ENCODE results near the gene KNCN. TPM values are rescaled to one million over a fixed set of nuclear protein-coding genes. Genes with fewer than 3 reads are reported as not detected.

The KNCN gene
- total RNA-seq, 1 donor, result not detected

DNA sequence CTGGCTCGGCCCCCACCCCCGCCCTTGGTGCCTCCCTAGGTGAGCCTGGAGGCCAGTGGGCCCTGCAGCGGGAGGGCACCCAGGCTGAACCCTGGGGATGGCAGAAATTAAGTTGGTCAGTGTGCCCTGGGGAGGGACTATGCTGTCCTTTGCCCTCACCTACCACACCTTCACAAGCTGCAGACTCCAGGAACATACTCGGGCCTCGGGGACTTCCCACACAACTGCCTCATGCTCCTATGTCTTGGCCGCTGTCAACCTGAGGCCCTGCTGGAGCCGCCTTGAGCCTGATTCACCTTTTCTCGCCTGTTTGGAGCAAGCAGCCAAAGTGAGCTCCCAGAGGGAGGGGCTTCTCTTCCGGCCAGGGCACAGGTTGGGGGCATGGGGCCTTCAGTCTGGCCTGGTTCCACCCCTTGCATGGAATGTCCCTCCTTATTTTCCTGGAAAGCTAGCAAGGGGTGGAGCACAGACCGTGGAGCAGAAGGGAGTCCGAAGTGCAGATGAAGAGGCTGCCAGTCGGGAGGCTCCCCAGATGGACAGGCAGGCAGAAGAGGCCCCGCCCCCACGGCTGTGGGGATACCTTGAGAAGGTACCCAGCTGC is 24.7 kb downstream of the KNCN start:
- TF ChIP-seq, protein P1, sequence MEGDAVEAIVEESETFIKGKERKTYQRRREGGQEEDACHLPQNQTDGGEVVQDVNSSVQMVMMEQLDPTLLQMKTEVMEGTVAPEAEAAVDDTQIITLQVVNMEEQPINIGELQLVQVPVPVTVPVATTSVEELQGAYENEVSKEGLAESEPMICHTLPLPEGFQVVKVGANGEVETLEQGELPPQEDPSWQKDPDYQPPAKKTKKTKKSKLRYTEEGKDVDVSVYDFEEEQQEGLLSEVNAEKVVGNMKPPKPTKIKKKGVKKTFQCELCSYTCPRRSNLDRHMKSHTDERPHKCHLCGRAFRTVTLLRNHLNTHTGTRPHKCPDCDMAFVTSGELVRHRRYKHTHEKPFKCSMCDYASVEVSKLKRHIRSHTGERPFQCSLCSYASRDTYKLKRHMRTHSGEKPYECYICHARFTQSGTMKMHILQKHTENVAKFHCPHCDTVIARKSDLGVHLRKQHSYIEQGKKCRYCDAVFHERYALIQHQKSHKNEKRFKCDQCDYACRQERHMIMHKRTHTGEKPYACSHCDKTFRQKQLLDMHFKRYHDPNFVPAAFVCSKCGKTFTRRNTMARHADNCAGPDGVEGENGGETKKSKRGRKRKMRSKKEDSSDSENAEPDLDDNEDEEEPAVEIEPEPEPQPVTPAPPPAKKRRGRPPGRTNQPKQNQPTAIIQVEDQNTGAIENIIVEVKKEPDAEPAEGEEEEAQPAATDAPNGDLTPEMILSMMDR (IDR thresholded peaks at IDR 0.05; ENCODE audit: insufficient read depth, low read length), result no peak
- no peak overlapping the region for H3K4me3 ChIP-seq (ENCODE audit: low read depth, low read length)
- no peak for DNase-seq (ENCODE audit: low read depth)

DNA sequence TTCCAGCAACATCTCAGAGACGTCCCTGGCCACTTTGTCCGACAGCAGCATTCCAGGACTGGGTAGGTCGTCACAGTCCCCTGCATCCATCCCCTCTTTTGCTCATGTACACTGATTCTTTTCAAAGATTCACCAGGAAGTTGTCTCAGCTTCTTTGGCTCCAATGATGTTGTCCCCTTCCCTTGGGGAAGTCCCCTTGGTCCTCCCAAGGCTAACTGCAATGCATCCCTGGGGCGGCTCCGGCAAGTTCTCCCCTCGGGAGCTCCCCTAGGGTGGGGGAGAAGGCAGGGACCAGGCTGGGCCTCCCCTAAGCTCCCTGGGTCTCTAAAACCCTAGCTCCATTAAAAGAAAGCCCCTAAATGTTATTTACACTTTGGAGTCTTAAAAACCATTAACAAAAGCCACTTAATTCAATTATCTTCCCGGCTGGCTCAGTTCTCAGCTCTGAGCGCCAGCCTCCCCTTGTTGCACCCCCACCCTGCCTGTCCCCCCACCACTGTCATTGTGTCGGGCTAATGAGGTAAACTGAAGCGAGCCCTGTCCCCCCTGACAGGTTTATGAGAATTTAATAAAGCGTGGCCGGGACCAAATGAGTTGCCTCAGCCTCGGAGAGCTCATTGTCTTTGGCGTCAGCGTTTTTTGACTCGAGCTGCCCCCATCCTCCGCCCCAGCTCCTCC is 25.3 kb downstream of the KNCN start:
- TF ChIP-seq, protein P1 (IDR thresholded peaks at IDR 0.05; ENCODE audit: insufficient read depth, low read length), result no peak
- DNase-seq (ENCODE audit: low read depth), result no peak
- no peak overlapping the region for H3K4me3 ChIP-seq (ENCODE audit: low read depth, low read length)

DNA sequence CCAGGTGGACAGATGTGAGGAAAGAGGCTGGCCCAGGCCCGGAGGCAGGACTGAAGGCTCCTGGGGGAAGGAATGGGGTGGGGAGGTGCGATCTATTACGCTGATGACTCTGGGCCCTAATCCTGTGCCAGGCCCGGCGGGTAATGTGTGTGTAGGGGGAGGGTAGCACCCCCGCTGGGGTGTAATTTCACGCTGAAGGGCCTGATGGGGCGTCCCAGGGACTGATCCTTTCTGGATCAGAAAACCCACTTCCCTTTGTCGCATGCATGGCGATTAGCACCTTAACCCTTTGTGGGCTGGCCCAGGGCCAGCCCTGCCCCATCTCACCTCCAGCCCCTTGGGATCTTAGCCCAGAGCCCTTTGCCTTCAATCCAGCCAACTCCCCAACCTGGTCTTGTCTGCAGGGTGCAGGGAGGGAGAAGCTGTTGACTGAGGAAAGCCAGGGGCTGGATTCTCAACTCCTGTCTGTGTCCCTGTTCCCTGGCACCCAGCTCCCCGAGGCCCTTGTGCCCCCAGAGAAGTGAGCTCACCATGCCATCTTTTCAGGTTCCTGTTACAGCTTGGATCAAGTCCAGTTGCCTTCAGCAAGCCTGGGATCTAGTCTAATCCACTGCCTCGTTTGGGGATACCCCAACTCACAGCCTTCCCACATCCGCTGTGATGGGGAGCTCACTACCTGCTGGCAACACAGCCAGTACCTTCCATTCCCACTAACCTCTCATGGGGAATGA is 26.0 kb downstream of the KNCN start:
- no peak for DNase-seq (ENCODE audit: low read depth)
- H3K4me3 ChIP-seq (ENCODE audit: low read depth, low read length), result no peak overlapping the region
- TF ChIP-seq, protein P1 (IDR thresholded peaks at IDR 0.05; ENCODE audit: insufficient read depth, low read length), result no peak

DNA sequence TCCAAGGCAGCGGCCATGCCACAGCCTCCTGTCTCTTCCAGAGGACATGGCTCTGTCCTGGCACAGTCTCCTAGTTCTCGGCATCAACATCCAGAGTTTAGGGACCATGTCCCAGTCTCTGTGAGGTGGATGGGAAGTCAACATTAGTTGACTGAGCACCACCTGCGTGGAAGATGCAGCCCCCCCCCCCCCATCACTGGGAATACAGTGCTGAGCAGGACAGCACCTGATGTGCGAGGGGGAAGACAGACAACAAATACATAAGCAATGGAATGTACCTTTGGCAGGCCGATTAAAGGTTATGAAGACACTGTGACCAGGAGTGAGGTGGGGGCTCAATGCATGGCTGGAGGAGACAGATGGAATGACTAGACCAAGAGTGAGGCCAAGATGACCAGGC is 26.6 kb downstream of the KNCN start:
- no peak overlapping the region for H3K4me3 ChIP-seq (ENCODE audit: low read depth, low read length)
- DNase-seq (ENCODE audit: low read depth), result no peak
- TF ChIP-seq, protein P1 (IDR thresholded peaks at IDR 0.05; ENCODE audit: insufficient read depth, low read length), result no peak

DNA sequence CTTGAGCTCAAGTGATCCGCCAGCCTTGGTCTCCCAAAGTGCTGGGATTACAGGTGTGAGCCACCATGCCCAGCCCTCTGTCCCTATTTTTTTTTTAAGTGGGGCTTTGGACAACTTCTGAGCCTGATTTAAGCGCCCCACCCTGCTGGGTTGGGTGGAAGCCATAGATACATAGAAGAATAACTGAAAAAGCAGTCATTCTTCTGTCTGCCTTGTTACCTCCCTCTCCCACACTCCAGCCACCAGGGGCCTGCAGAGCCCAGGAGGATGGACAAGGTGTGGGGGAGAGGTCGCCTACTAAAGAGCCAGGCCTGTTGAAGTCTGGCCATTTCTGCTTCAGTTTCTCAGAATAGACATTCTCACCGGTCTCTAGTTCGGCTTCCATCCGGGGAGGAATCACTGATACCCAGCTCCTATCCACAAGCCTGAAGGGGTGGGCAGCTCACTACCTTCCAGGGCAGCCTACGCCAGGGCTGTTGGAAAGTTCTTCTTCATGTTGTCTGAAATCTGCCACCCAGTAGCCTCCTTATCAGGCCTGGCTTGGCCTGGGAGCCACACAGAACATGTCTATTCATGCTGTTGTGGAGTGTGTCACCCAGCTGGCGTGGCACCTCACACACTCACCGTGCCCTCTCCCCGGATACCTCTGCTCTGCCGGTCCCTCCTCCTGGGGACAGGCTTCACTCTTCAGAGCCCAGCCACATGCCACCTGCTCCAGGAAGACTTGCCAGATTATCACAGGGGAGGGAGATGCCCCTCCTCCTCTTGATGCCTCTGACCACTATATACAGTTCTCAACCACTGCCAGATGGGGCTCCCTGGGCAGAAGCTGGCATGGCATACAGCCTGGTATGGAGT is 27.7 kb downstream of the KNCN start:
- TF ChIP-seq, protein P1 (IDR thresholded peaks at IDR 0.05; ENCODE audit: insufficient read depth, low read length), result no peak
- no peak for DNase-seq (ENCODE audit: low read depth)
- no peak overlapping the region for H3K4me3 ChIP-seq (ENCODE audit: low read depth, low read length)

DNA sequence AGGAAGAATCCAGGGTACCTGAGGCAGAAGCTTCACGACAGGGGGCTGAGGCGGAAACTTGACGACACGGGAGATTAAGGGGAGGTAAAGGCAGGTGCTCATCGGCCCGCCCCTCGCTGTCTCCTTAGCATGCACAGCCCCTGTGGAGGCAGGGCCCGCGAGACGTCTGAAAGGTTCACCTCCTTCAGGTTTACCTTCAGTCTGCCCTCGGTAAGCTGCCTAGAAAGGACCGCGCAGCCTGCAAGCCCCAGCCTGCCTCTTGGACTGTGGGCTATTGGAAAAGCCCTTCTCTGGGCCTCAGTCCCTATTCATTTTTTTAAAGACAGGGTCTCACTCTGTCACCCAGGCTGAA is 28.5 kb downstream of the KNCN start:
- H3K4me3 ChIP-seq (ENCODE audit: low read depth, low read length), result no peak overlapping the region
- TF ChIP-seq, protein P1 (IDR thresholded peaks at IDR 0.05; ENCODE audit: insufficient read depth, low read length), result no peak
- no peak for DNase-seq (ENCODE audit: low read depth)
